Hepatocyte (in vitro differentiated cells): Measurements from ENCODE around the gene PIK3R6. TPM values are rescaled to one million over a fixed set of nuclear protein-coding genes. Genes with fewer than 3 reads are reported as not detected.

Source experiments
- DNase-seq: peaks from one replicate; pipeline ENCODE4 v3.0.0-alpha.2; 2016; ENCODE audit warnings: low spot score
- H2AFZ ChIP-seq: fragments of 200-600 bp; sonication (generic); 2 replicates; pipeline ENCODE4 v1.6.0; 2016; ENCODE audit warnings: antibody characterized with exemption, mild to moderate bottlenecking
- H3K27ac ChIP-seq: fragments of 200-600 bp; sonication (generic); 2 replicates; pipeline ENCODE4 v1.5.1; 2016; ENCODE audit warnings: mild to moderate bottlenecking
- H3K27me3 ChIP-seq: fragments of 200-600 bp; sonication (generic); 2 replicates; pipeline ENCODE4 v1.6.1; 2016
- H3K36me3 ChIP-seq: fragments of 200-600 bp; sonication (generic); replicated peaks from 2 replicates; pipeline ENCODE4 v1.5.1; 2016; ENCODE audit warnings: low read depth; ENCODE audit not compliant: insufficient read depth
- H3K4me1 ChIP-seq: fragments of 200-600 bp; sonication (generic); 2 replicates; pipeline ENCODE4 v1.5.1; 2016; ENCODE audit warnings: mild to moderate bottlenecking, moderate library complexity; ENCODE audit not compliant: insufficient read depth
- H3K4me2 ChIP-seq: fragments of 200-600 bp; sonication (generic); 2 replicates; pipeline ENCODE4 v1.6.0; 2016
- H3K4me3 ChIP-seq: fragments of 200-600 bp; sonication (generic); 2 replicates; pipeline ENCODE4 v1.5.1; 2016; ENCODE audit warnings: mild to moderate bottlenecking
- H3K79me2 ChIP-seq: fragments of 200-600 bp; sonication (generic); 2 replicates; pipeline ENCODE4 v1.6.0; 2017; ENCODE audit warnings: mild to moderate bottlenecking
- H3K9me2 ChIP-seq: fragments of 200-600 bp; sonication (generic); replicated peaks from 2 replicates; pipeline ENCODE4 v1.6.0; 2017; ENCODE audit warnings: mild to moderate bottlenecking; ENCODE audit not compliant: insufficient read depth
- H3K9me3 ChIP-seq: fragments of 200-600 bp; sonication (generic); 2 replicates; pipeline ENCODE4 v1.5.1; 2016; ENCODE audit warnings: low read depth, mild to moderate bottlenecking
- H4K20me1 ChIP-seq: fragments of 200-600 bp; sonication (generic); 2 replicates; pipeline ENCODE4 v1.6.0; 2016; ENCODE audit warnings: mild to moderate bottlenecking; ENCODE audit not compliant: insufficient read depth, poor library complexity, severe bottlenecking
- EZH2 ChIP-seq: fragments of 200-600 bp; sonication (generic); IDR thresholded peaks from 2 replicates; pipeline ENCODE4 v1.6.1; 2016; ENCODE audit warnings: antibody characterized with exemption, mild to moderate bottlenecking, borderline replicate concordance
- EZH2phosphoT487 ChIP-seq: fragments of 200-600 bp; sonication (generic); IDR thresholded peaks from one replicate; pipeline ENCODE4 v1.6.1; 2018; ENCODE audit warnings: antibody characterized with exemption, mild to moderate bottlenecking, low read depth, moderate library complexity; ENCODE audit not compliant: unreplicated experiment, severe bottlenecking
- WGBS: methylation state at CpG from one replicate; pipeline ENCODE4 v1.1.6; 2016; ENCODE audit warnings: low lambda C conversion rate; ENCODE audit errors: missing lambda C conversion rate; 5-methylcytosine and 5-hydroxymethylcytosine counted together
- polyA plus RNA-seq: library from polyadenylated mRNA; unstranded; fragments of >200 nt; fragmentation: Nextera tagmentation; extraction: Ambion mirVana; gene quantifications from 2 replicates; pipeline ENCODE4 v1.2.1, GENCODE V29; 2016
- total RNA-seq: library from RNA; depleted of rRNA; stranded (reverse); fragments of >200 nt; gene quantifications from 2 replicates; pipeline ENCODE4 v1.2.3, GENCODE V29; 2014
- TF ChIP-seq, protein P1 (sequence below): fragments of 200-600 bp; sonication (generic); IDR thresholded peaks from 2 replicates; pipeline ENCODE4 v1.5.1; 2016; ENCODE audit warnings: antibody characterized with exemption, mild to moderate bottlenecking; ENCODE audit not compliant: poor library complexity

Gene PIK3R6
- total and polyA plus RNA-seq, 2 experiments from 2014 or later, result 0.07 to 0.10 TPM

- H3K4me3 ChIP-seq, result no peak overlapping the region
- peaks cover 1% of the 10 kb centered on the region for H3K27me3 ChIP-seq
- H4K20me1 ChIP-seq, result no peaks in the 10 kb centered on the region
- no peak overlapping the region for H2AFZ ChIP-seq
- H3K36me3 ChIP-seq, result no peaks in the 10 kb centered on the region
- no peak for DNase-seq
- H3K9me2 ChIP-seq, result no peaks in the 10 kb centered on the region
- no peak overlapping the region for H3K27ac ChIP-seq
- WGBS, result 79% methylated on average over 4 of the region's 4 CpGs
- TF ChIP-seq EZH2 (no peak), EZH2phosphoT487 (no peak)
- TF ChIP-seq, protein P1, sequence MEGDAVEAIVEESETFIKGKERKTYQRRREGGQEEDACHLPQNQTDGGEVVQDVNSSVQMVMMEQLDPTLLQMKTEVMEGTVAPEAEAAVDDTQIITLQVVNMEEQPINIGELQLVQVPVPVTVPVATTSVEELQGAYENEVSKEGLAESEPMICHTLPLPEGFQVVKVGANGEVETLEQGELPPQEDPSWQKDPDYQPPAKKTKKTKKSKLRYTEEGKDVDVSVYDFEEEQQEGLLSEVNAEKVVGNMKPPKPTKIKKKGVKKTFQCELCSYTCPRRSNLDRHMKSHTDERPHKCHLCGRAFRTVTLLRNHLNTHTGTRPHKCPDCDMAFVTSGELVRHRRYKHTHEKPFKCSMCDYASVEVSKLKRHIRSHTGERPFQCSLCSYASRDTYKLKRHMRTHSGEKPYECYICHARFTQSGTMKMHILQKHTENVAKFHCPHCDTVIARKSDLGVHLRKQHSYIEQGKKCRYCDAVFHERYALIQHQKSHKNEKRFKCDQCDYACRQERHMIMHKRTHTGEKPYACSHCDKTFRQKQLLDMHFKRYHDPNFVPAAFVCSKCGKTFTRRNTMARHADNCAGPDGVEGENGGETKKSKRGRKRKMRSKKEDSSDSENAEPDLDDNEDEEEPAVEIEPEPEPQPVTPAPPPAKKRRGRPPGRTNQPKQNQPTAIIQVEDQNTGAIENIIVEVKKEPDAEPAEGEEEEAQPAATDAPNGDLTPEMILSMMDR, result no peak
- H3K4me2 ChIP-seq, result no peak overlapping the region
- no peaks in the 10 kb centered on the region for H3K79me2 ChIP-seq
- H3K9me3 ChIP-seq, result no peaks in the 10 kb centered on the region
- no peaks in the 10 kb centered on the region for H3K4me1 ChIP-seq
Observed at GRCh38 chr17:8913879-8914278, 46.4 kb upstream of the PIK3R6 start.

DNA sequence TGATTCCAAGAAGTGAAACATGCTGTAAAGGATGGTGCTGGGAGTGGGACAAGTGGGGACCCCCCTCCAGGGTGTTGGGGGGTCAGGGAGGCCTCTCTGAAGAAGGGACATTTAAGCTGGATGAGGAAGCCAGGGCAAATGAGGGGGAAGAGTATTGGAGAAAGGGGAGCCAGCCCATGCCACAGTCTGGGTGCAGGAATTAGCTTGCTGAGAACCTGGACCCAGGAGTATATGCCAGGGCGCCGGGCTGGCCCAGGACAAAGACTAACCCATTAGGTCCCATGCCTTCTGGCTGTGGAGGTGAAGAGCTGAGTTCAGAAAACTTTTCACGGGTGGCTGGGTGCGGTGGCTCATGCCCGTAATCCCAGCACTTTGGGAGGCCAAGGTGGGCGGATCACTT is 45.6 kb upstream of the PIK3R6 start:
- WGBS, result 92% methylated on average over 6 of the region's 6 CpGs
- H3K9me3 ChIP-seq, result no peaks in the 10 kb centered on the region
- DNase-seq, result no peak

GRCh38 chr17:8912084-8912981 is 44.9 kb upstream of the PIK3R6 start:
- Histone ChIP-seq H3K9me3 (no peaks in the 10 kb centered on the region), H3K9me2 (no peaks in the 10 kb centered on the region), H3K27me3 (peaks cover 5% of the 10 kb centered on the region), H3K4me3 (no peak overlapping the region), H3K4me2 (no peak overlapping the region), H3K36me3 (no peaks in the 10 kb centered on the region), H3K4me1 (no peaks in the 10 kb centered on the region), H3K79me2 (no peaks in the 10 kb centered on the region), H2AFZ (no peak overlapping the region), H4K20me1 (no peaks in the 10 kb centered on the region), H3K27ac (no peak overlapping the region)
- WGBS, result 86% methylated on average over 18 of the region's 18 CpGs
- TF ChIP-seq EZH2, result no peak
- TF ChIP-seq, protein P1, result no peak
- no peak for TF ChIP-seq EZH2phosphoT487
- DNase-seq, result no peak

More for the DNA sequence above, 45.6 kb upstream of the PIK3R6 start:
- TF ChIP-seq, protein P1, result no peak
- TF ChIP-seq EZH2 (no peak), EZH2phosphoT487 (no peak)
- Histone ChIP-seq H3K79me2 (no peaks in the 10 kb centered on the region), H3K9me2 (no peaks in the 10 kb centered on the region), H3K36me3 (no peaks in the 10 kb centered on the region), H3K27me3 (peaks cover 5% of the 10 kb centered on the region), H3K27ac (no peak overlapping the region), H4K20me1 (no peaks in the 10 kb centered on the region), H3K4me2 (no peak overlapping the region), H2AFZ (no peak overlapping the region), H3K4me1 (no peaks in the 10 kb centered on the region), H3K4me3 (no peak overlapping the region)
